ENCODE measurements around the gene PPP1R8.

- TF ChIP-seq CTCF (IDR thresholded peaks at IDR 0.05), result no peak
- no peak for TF ChIP-seq POLR2A (IDR thresholded peaks at IDR 0.05)
Measured at GRCh38 chr1:27882543-27882903, 51.9 kb downstream of the PPP1R8 start.

All from adrenal gland (tissue), 5 donors.